Sigmoid colon (tissue), 4 donors: ENCODE measurements around the gene OGN.
A peak's percentile ranks its signal among the peaks of the same experiment; 100 is the strongest.

Source experiments
- CTCF ChIP-seq, 4 experiments: fragments of 450-650 bp in 3 of 4; fragments of 200-600 bp in 1 of 4; IDR thresholded peaks; one replicate each; pipeline ENCODE4 v1.5.1; 2016 to 2019; ENCODE audit warnings: antibody characterized with exemption in 4 of 4, mild to moderate bottlenecking in 3 of 4, moderate library complexity in 2 of 4
- EP300 ChIP-seq, 4 donors: sonication (generic); formaldehyde crosslinking; IDR thresholded peaks; one replicate each; pipeline ENCODE4 v1.6.1; 2017; ENCODE audit warnings: antibody characterized with exemption in 4 of 4
- POLR2A ChIP-seq, 2 donors: fragments of 450-650 bp; IDR thresholded peaks; one replicate each; pipeline ENCODE4 v1.6.1; 2016; ENCODE audit warnings: antibody characterized with exemption in 2 of 2, mild to moderate bottlenecking in 2 of 2, moderate library complexity in 2 of 2
- POLR2AphosphoS5 ChIP-seq, 4 donors: sonication (generic); formaldehyde crosslinking; IDR thresholded peaks; one replicate each; pipeline ENCODE4 v1.6.1; 2017; ENCODE audit warnings: antibody characterized with exemption in 4 of 4

DNA sequence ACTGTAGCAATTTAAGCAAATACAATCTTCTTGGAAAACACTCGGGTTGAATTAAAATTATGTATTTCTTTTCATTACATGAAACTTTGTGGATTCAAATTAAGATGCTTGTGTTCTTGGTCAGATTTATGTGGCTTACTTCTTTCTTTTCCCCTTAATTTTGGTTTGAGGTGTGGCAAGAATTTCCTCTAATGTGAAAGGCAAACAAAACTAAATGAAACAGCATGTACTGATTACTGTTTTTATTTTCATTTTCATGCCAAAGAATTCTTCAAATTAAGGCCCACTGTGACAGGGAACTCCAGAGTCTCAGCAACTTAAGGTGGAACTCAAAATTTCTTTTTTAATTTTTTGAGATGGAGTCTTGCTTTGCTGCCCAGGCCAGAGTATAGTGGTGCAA, 20.0 kb upstream of the OGN start, which contains the start of gene OMD:
- no peak for TF ChIP-seq CTCF (IDR thresholded peaks at IDR 0.05)
- TF ChIP-seq EP300 (IDR thresholded peaks at IDR 0.05): no peak
- TF ChIP-seq POLR2AphosphoS5 (IDR thresholded peaks at IDR 0.05): peak in 1 of 4 donors; percentile 16
- TF ChIP-seq POLR2A (IDR thresholded peaks at IDR 0.05): no peak
